ENCODE measurements around the gene PRR14L.
"Not testable (repeated sequence)": the region's sequence is repeated elsewhere in the genome, so short reads cannot be mapped to it uniquely, and the experiment has no call there.

The PRR14L gene

GRCh38 chr22:31680861-31681341, 69.0 kb downstream of the PRR14L start:
- Histone ChIP-seq H2BK15ac (ENCODE audit: low read depth, poor library complexity, severe bottlenecking) (no peak overlapping the region), H3K4me2 (ENCODE audit: low read length, poor library complexity, severe bottlenecking) (no peak overlapping the region), H4K8ac (ENCODE audit: low read length) (no peak overlapping the region), H3K23ac (ENCODE audit: low read length in 2 of 2) (no peak overlapping the region), H3K27ac (ENCODE audit: low read length, poor library complexity, severe bottlenecking) (peak overlapping the region; percentile 20), H2BK12ac (ENCODE audit: low read length in 2 of 2) (no peak overlapping the region), H3K27me3 (ENCODE audit: control insufficient read depth in 1 of 2, insufficient read depth in 1 of 2, low read length in 2 of 2) (no peaks in the 10 kb centered on the region), H2BK120ac (ENCODE audit: low read depth, low read length) (no peak overlapping the region), H2AFZ (ENCODE audit: low read depth, low read length) (no peak overlapping the region), H2AK5ac (ENCODE audit: low read length, severe bottlenecking) (no peak overlapping the region), H3K14ac (ENCODE audit: low read length in 2 of 2) (no peak overlapping the region), H3K79me1 (replicated peaks; ENCODE audit: low read length, poor library complexity, severe bottlenecking) (peaks cover 3% of the 10 kb centered on the region), H3K9me3 (ENCODE audit: control insufficient read depth, low read length) (no peaks in the 10 kb centered on the region), H3K4me1 (ENCODE audit: control insufficient read depth, insufficient read depth, low read depth, low read length) (peaks cover 8% of the 10 kb centered on the region), H3K4ac (ENCODE audit: low read depth in 1 of 2, low read length in 2 of 2) (no peak overlapping the region), H3K4me3 (ENCODE audit: insufficient read depth in 1 of 2, low read depth in 1 of 2, low read length in 2 of 2) (no peak overlapping the region), H2BK5ac (ENCODE audit: low read depth, low read length, poor library complexity, severe bottlenecking) (no peak overlapping the region), H4K91ac (ENCODE audit: low read length) (no peak overlapping the region), H3K18ac (ENCODE audit: low read depth in 1 of 2, low read length in 2 of 2) (peak overlapping the region in 1 of 2 experiments; percentile 11), H3K36me3 (ENCODE audit: control insufficient read depth in 1 of 2, insufficient read depth in 2 of 2, low read depth in 1 of 2, low read length in 2 of 2) (peaks cover 31 to 33% of the 10 kb centered on the region in 2 experiments), H3K9ac (ENCODE audit: low read length) (peak overlapping the region; percentile 78)
- DNase-seq = peak; percentile 34
- WGBS = 78% methylated on average over 6 of the region's 9 CpGs

DNA sequence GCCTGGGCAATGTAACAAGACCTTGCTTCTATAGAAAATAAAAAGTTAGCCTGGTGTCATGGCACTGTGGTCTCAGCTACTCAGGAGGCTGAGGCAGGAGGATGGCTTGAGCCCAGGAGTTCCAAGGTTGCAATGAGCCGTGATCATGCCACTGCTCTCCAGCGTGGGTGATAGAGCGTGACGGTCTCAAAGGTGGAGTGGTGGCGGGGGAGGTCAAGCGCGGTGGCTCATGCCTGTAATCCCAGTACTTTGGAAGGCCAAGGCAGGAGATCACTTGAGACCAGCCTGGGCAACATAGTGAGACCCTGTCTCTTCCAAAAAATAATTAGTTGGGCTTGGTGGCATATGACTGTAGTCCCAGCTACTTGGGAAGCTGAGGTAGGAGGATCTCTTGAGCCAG, 71.2 kb downstream of the PRR14L start:
- Histone ChIP-seq H3K4me1 (ENCODE audit: control insufficient read depth, insufficient read depth, low read depth, low read length) (peaks cover 8% of the 10 kb centered on the region), H3K23ac (ENCODE audit: low read length in 2 of 2) (no peak overlapping the region), H3K79me1 (replicated peaks; ENCODE audit: low read length, poor library complexity, severe bottlenecking) (no peaks in the 10 kb centered on the region), H2BK12ac (ENCODE audit: low read length in 2 of 2) (no peak overlapping the region), H2BK15ac (ENCODE audit: low read depth, poor library complexity, severe bottlenecking) (no peak overlapping the region), H3K4me3 (ENCODE audit: insufficient read depth in 1 of 2, low read depth in 1 of 2, low read length in 2 of 2) (no peak overlapping the region), H3K4ac (ENCODE audit: low read depth in 1 of 2, low read length in 2 of 2) (no peak overlapping the region), H2BK5ac (ENCODE audit: low read depth, low read length, poor library complexity, severe bottlenecking) (no peak overlapping the region), H3K36me3 (ENCODE audit: control insufficient read depth in 1 of 2, insufficient read depth in 2 of 2, low read depth in 1 of 2, low read length in 2 of 2) (peaks cover 10 to 16% of the 10 kb centered on the region in 2 experiments), H3K4me2 (ENCODE audit: low read length, poor library complexity, severe bottlenecking) (no peak overlapping the region), H3K27me3 (ENCODE audit: control insufficient read depth in 1 of 2, insufficient read depth in 1 of 2, low read length in 2 of 2) (no peaks in the 10 kb centered on the region), H3K9me3 (ENCODE audit: control insufficient read depth, low read length) (no peaks in the 10 kb centered on the region), H3K14ac (ENCODE audit: low read length in 2 of 2) (no peak overlapping the region), H2AFZ (ENCODE audit: low read depth, low read length) (no peak overlapping the region), H2BK120ac (ENCODE audit: low read depth, low read length) (no peak overlapping the region), H2AK5ac (ENCODE audit: low read length, severe bottlenecking) (no peak overlapping the region), H4K8ac (ENCODE audit: low read length) (no peak overlapping the region), H3K9ac (ENCODE audit: low read length) (no peak overlapping the region), H4K91ac (ENCODE audit: low read length) (no peak overlapping the region), H3K18ac (ENCODE audit: low read depth in 1 of 2, low read length in 2 of 2) (no peak overlapping the region), H3K27ac (ENCODE audit: low read length, poor library complexity, severe bottlenecking) (no peak overlapping the region)
- DNase-seq = no peak
- 96% methylated on average over 7 of the region's 7 CpGs for WGBS

DNA sequence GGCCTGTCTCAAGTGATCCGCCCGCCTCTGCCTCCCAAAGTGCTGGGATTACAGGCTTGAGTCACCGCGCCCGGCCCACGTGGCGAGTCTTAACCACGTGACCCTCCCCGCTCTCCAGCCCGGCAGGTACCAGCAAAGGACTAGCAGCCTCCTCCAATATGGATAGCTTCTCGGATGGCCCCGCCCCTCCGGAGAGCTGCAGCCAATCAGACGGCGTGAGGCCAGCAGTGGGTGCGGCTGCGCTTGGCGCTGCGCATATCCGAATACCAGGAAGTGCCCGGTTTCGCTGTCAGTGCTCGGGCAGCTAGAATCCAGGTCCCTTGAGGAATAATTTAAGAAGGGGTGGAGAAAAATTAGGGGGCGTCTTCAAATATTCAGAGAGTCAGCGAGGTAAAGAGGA, 73.2 kb downstream of the PRR14L start:
- Histone ChIP-seq H3K23ac (ENCODE audit: low read length in 2 of 2) (no peak overlapping the region), H3K79me1 (replicated peaks; ENCODE audit: low read length, poor library complexity, severe bottlenecking) (no peaks in the 10 kb centered on the region), H3K4me2 (ENCODE audit: low read length, poor library complexity, severe bottlenecking) (peak overlapping the region; percentile 12), H3K14ac (ENCODE audit: low read length in 2 of 2) (no peak overlapping the region), H2AK5ac (ENCODE audit: low read length, severe bottlenecking) (no peak overlapping the region), H3K4me1 (ENCODE audit: control insufficient read depth, insufficient read depth, low read depth, low read length) (peaks cover 8% of the 10 kb centered on the region), H2BK5ac (ENCODE audit: low read depth, low read length, poor library complexity, severe bottlenecking) (no peak overlapping the region), H3K9me3 (ENCODE audit: control insufficient read depth, low read length) (no peaks in the 10 kb centered on the region), H3K36me3 (ENCODE audit: control insufficient read depth in 1 of 2, insufficient read depth in 2 of 2, low read depth in 1 of 2, low read length in 2 of 2) (no peaks in the 10 kb centered on the region), H3K9ac (ENCODE audit: low read length) (peak overlapping the region; percentile 89), H2BK15ac (ENCODE audit: low read depth, poor library complexity, severe bottlenecking) (no peak overlapping the region), H3K4me3 (ENCODE audit: insufficient read depth in 1 of 2, low read depth in 1 of 2, low read length in 2 of 2) (peak overlapping the region in 1 of 2 experiments; percentile 79), H3K18ac (ENCODE audit: low read depth in 1 of 2, low read length in 2 of 2) (no peak overlapping the region), H3K27me3 (ENCODE audit: control insufficient read depth in 1 of 2, insufficient read depth in 1 of 2, low read length in 2 of 2) (no peaks in the 10 kb centered on the region), H3K4ac (ENCODE audit: low read depth in 1 of 2, low read length in 2 of 2) (peak overlapping the region in 1 of 2 experiments; percentile 88), H2BK120ac (ENCODE audit: low read depth, low read length) (no peak overlapping the region), H4K91ac (ENCODE audit: low read length) (no peak overlapping the region), H2BK12ac (ENCODE audit: low read length in 2 of 2) (no peak overlapping the region), H4K8ac (ENCODE audit: low read length) (peak overlapping the region; percentile 68), H2AFZ (ENCODE audit: low read depth, low read length) (peak overlapping the region; percentile 46), H3K27ac (ENCODE audit: low read length, poor library complexity, severe bottlenecking) (no peak overlapping the region)
- 7% methylated on average over 25 of the region's 25 CpGs for WGBS
- DNase-seq = peak; percentile 83

- not testable (repeated sequence) for H3K4ac ChIP-seq (ENCODE audit: low read depth in 1 of 2, low read length in 2 of 2); H2BK12ac ChIP-seq (ENCODE audit: low read length in 2 of 2); H3K14ac ChIP-seq (ENCODE audit: low read length in 2 of 2); H3K79me1 ChIP-seq (replicated peaks; ENCODE audit: low read length, poor library complexity, severe bottlenecking); H3K27ac ChIP-seq (ENCODE audit: low read length, poor library complexity, severe bottlenecking); H4K91ac ChIP-seq (ENCODE audit: low read length); H2AFZ ChIP-seq (ENCODE audit: low read depth, low read length); H3K9me3 ChIP-seq (ENCODE audit: control insufficient read depth, low read length); H3K27me3 ChIP-seq (ENCODE audit: control insufficient read depth in 1 of 2, insufficient read depth in 1 of 2, low read length in 2 of 2); H2AK5ac ChIP-seq (ENCODE audit: low read length, severe bottlenecking); H4K8ac ChIP-seq (ENCODE audit: low read length); H2BK5ac ChIP-seq (ENCODE audit: low read depth, low read length, poor library complexity, severe bottlenecking); H3K4me2 ChIP-seq (ENCODE audit: low read length, poor library complexity, severe bottlenecking); H3K23ac ChIP-seq (ENCODE audit: low read length in 2 of 2); H3K9ac ChIP-seq (ENCODE audit: low read length); H3K18ac ChIP-seq (ENCODE audit: low read depth in 1 of 2, low read length in 2 of 2); H3K36me3 ChIP-seq (ENCODE audit: control insufficient read depth in 1 of 2, insufficient read depth in 2 of 2, low read depth in 1 of 2, low read length in 2 of 2); H3K4me1 ChIP-seq (ENCODE audit: control insufficient read depth, insufficient read depth, low read depth, low read length); DNase-seq; H2BK15ac ChIP-seq (ENCODE audit: low read depth, poor library complexity, severe bottlenecking); H3K4me3 ChIP-seq (ENCODE audit: insufficient read depth in 1 of 2, low read depth in 1 of 2, low read length in 2 of 2); H2BK120ac ChIP-seq (ENCODE audit: low read depth, low read length)
- 100% methylated on average over 4 of the region's 5 CpGs for WGBS
These were observed 75.7 kb downstream of the PRR14L start for GRCh38 chr22:31674219-31674618.
